GM13976 (cell line): ENCODE measurements around the gene TAS2R1.

ENCODE experiments used
- DNase-seq: peaks from one replicate; pipeline ENCODE4 v3.0.0; 2012; ENCODE audit warnings: low spot score
- in situ Hi-C: fragments of 300-500 bp; cut with MboI; formaldehyde crosslinking; loops from one replicate; pipeline ENCODE4 v1.12.0; 2022; ENCODE audit warnings: low sequenced_read_pairs, mixed read lengths, inconsistent platforms; ENCODE audit not compliant: unreplicated experiment
- TF ChIP-seq, protein P1 (sequence below): IDR thresholded peaks from 2 replicates; pipeline ENCODE4 v1.5.1; 2012; ENCODE audit warnings: borderline replicate concordance, mild to moderate bottlenecking; ENCODE audit not compliant: insufficient read depth; ENCODE audit errors: extremely low read depth, missing control alignments, control extremely low read depth

Gene TAS2R1

DNA sequence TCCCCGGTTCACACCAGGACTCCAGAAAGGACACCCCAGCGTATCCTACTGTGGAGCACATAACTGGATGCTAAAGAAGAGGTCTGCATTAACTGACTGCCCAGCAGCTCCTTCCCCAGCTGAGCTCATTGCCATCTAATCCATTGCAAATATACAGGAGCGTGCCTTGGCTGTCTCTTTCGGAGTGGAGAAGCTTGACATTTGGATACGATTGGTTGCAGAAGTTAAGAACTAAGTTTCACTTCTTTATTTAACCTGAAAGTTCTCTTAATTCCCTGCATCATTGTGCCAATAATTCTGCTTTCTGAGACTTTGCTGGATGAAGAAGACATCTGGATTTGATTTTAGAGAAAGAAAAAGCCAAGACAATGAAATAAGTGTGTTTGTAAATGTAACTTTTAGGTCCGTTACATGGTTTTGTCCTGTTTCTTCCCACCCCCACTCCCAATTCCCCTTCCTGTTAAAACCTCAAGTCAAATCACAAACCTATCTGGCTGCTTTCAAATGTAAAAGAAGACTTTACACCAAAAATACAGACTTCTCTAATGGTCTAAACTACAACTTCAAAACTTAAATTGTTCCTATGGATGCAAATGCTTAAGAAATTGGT is 33.9 kb downstream of the TAS2R1 start:
- TF ChIP-seq, protein P1, sequence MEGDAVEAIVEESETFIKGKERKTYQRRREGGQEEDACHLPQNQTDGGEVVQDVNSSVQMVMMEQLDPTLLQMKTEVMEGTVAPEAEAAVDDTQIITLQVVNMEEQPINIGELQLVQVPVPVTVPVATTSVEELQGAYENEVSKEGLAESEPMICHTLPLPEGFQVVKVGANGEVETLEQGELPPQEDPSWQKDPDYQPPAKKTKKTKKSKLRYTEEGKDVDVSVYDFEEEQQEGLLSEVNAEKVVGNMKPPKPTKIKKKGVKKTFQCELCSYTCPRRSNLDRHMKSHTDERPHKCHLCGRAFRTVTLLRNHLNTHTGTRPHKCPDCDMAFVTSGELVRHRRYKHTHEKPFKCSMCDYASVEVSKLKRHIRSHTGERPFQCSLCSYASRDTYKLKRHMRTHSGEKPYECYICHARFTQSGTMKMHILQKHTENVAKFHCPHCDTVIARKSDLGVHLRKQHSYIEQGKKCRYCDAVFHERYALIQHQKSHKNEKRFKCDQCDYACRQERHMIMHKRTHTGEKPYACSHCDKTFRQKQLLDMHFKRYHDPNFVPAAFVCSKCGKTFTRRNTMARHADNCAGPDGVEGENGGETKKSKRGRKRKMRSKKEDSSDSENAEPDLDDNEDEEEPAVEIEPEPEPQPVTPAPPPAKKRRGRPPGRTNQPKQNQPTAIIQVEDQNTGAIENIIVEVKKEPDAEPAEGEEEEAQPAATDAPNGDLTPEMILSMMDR = no peak
- DNase-seq = no peak
- in situ Hi-C loops = no loop called here

DNA sequence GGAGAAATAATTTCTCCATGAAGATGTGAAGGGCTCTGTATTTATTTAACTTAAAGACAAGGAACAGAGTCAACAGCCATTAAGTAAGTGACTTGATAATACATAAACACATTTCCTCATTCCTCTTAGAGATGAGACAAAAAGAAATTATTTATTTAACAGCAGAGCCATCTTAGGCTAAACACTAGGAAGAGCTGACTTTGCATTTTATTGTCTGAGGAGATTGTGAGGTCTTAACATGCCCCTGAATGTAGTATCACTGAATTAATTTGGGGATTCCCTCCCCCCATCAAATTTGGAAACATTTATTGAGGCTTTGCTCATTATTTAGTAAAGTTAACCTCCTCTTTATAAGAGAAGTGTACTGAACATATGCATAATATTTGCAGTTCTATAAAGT is 35.2 kb downstream of the TAS2R1 start:
- no peak for DNase-seq
- TF ChIP-seq, protein P1 = no peak
- in situ Hi-C loops = no loop called here

DNA sequence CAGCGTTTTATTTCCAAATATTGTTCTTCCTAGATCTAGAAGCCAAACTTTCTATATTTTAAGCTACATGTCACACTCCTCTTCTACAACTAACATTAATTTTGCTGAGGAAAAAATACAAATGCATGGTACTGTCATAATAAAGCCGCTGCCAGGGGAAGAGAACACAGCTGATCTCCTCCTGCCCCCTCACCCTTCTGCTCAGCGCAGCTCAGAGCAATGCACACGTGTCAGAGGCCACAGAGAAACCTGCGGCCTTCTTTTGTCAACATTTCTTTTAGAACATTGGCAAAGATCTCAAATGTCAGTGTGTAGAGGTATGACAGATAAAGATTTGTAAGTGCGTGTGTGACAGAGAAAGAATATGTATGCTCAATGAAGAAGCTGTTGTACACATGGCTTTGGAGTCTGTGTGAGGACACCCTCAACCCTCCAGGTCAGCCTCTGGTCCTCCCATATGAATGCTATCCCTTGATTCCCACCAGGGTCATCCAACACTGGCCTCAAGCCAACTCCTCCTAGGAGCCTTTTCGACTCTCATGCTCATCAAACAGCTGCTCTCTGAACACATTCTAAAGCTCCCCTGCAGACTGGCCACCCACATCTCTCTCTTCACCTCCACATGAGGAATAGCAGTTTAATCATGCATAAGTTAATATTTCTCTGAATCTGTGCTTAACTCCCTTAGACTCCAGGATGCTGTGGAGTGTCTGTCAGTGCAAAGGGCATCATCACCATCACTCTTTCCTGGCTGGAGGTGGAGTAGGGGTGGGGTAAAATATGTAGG is 40.9 kb downstream of the TAS2R1 start:
- in situ Hi-C loops = no loop called here
- TF ChIP-seq, protein P1 = no peak

DNA sequence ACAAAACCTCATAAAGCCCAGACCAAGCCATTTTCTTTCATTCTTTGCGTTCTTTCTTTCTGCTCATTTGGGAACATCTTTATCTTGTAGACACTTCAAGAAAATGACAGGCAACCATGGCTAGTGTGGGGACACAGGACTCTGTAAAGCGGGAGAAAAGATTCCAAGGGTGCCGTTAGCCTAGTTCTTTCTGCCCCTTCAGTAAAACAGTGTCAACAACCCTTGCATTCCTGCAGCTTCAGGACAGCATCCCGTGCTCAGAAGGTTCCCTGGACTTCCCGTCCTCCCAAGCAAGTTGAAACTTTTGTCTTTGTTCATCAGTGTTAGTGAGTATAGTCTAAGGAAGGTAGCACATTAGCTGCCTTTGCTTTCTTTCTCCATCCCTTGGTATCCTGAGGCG is 41.9 kb downstream of the TAS2R1 start:
- in situ Hi-C loops = no loop called here
- TF ChIP-seq, protein P1 = no peak
- DNase-seq = no peak

More for the DNA sequence above, 40.9 kb downstream of the TAS2R1 start:
- DNase-seq = no peak

DNA sequence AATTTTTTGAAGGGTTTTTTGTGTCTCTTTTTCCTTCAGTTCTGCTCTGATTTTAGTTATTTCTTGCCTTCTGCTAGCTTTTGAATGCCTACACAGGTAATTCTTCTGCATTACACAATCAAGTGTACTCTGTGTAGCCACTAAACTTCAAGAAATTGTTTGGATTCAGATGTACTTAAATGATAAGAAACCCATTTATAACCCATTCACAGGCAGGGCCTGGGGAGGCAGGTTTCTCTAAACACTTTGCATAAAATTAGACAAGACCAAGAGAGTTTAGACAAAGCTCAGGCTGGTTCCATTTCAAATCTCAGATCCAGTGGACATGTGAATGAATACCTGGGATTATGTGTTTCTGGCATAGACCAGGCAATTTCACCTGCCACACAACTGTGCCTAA is 43.0 kb downstream of the TAS2R1 start:
- no peak for DNase-seq
- in situ Hi-C loops = no loop called here

DNA sequence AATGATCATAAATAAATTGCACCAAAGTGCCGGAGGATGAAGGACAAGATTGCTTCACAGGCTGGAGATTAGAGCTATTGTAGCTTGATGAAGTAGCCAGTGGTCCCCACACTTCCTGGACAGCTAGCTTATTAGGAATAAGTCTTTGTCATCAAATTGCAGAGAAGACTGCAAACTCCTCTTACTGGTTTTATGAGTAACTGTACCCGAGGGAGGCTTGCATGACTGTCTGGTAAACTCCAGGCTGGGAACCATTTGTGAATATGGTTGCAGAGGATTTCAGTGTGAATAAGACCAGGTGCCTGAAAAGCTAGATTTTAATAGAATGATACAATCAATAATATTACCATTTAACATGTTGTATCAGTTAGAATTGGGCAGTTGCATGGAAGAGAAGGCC is 47.7 kb downstream of the TAS2R1 start:
- TF ChIP-seq, protein P1 = no peak
- in situ Hi-C loops = no loop called here

More for the DNA sequence above, 43.0 kb downstream of the TAS2R1 start:
- TF ChIP-seq, protein P1 = no peak

More for the DNA sequence above, 47.7 kb downstream of the TAS2R1 start:
- no peak for DNase-seq
